Tibial nerve (tissue), 3 donors: Measurements from ENCODE around the gene FCN3.

ENCODE experiments used
- POLR2A ChIP-seq, 2 donors: fragments of 450-650 bp; IDR thresholded peaks; one replicate each; pipeline ENCODE4 v1.6.1; 2017; ENCODE audit warnings: antibody characterized with exemption in 2 of 2, mild to moderate bottlenecking in 2 of 2, moderate library complexity in 2 of 2
- TF ChIP-seq, protein P1 (sequence below), 5 experiments: fragments of 200-600 bp in 3 of 5; fragments of 450-650 bp in 2 of 5; sonication (generic) in 3 of 5; IDR thresholded peaks; one replicate each; pipeline ENCODE4 v1.5.1; 2016 to 2019; ENCODE audit warnings: antibody characterized with exemption in 5 of 5, mild to moderate bottlenecking in 3 of 5, moderate library complexity in 2 of 5

DNA sequence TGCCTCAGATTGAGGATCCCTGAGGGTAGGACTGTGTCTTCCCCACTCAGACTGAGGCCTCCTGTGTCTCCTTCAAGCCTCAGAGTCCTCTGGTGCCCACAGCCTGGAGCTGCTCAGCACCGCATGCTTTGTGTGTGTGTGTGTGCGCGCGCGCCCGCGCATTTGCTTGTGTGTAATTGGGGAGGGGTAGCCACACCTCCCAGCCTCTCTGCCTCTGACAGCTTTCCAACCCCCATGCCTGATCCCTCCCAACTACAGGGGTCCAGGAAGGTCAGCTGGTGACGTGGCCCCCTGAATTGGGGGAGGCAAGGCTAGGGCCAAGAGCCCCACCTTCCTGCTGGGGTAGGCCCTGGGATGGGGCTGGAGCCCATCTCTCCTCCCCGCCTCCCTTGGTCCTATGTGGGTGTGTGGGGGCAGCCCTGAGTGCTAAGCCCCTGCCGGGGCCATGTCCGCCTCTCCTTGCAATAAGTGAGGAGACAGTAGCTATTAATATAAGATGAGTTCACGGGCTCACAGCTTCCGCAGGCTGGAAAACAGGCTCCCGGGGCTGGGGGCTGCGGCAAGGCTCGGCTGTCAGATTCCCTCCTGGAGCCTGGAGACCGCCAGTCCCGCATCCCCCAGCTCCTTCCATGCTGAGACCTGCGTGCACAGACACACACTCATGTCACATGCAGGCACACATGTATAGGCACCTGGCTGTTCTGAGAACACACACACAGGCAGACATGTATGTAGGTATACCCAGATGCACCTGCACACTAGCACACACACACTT, 24.8 kb upstream of the FCN3 start:
- TF ChIP-seq, protein P1, sequence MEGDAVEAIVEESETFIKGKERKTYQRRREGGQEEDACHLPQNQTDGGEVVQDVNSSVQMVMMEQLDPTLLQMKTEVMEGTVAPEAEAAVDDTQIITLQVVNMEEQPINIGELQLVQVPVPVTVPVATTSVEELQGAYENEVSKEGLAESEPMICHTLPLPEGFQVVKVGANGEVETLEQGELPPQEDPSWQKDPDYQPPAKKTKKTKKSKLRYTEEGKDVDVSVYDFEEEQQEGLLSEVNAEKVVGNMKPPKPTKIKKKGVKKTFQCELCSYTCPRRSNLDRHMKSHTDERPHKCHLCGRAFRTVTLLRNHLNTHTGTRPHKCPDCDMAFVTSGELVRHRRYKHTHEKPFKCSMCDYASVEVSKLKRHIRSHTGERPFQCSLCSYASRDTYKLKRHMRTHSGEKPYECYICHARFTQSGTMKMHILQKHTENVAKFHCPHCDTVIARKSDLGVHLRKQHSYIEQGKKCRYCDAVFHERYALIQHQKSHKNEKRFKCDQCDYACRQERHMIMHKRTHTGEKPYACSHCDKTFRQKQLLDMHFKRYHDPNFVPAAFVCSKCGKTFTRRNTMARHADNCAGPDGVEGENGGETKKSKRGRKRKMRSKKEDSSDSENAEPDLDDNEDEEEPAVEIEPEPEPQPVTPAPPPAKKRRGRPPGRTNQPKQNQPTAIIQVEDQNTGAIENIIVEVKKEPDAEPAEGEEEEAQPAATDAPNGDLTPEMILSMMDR (IDR thresholded peaks at IDR 0.05): no peak
- no peak for TF ChIP-seq POLR2A (IDR thresholded peaks at IDR 0.05)
